ENCODE data around the gene RNF166.
"Not testable (repeated sequence)": the region's sequence is repeated elsewhere in the genome, so short reads cannot be mapped to it uniquely, and the experiment has no call there.

Gene RNF166

GRCh38 chr16:88669980-88670379 lies 36.2 kb downstream of the RNF166 start:
- no peak for DNase-seq

GRCh38 chr16:88669493-88669892 lies 36.7 kb downstream of the RNF166 start:
- DNase-seq = not testable (repeated sequence)

- DNase-seq = no peak
Measured at GRCh38 chr16:88667461-88667860, 38.7 kb downstream of the RNF166 start.

- no peak for DNase-seq
Measured at GRCh38 chr16:88665570-88665969, 40.6 kb downstream of the RNF166 start.

GRCh38 chr16:88665148-88665547 lies 41.1 kb downstream of the RNF166 start:
- DNase-seq = no peak

GRCh38 chr16:88662843-88663606 lies 43.2 kb downstream of the RNF166 start, which contains the start of gene MVD:
MVD (minus strand) TSS chr16:88663091; CDS start chr16:88663080, 11 bp downstream.
- peak; percentile 79 to 91 (median 86) for DNase-seq

DNA sequence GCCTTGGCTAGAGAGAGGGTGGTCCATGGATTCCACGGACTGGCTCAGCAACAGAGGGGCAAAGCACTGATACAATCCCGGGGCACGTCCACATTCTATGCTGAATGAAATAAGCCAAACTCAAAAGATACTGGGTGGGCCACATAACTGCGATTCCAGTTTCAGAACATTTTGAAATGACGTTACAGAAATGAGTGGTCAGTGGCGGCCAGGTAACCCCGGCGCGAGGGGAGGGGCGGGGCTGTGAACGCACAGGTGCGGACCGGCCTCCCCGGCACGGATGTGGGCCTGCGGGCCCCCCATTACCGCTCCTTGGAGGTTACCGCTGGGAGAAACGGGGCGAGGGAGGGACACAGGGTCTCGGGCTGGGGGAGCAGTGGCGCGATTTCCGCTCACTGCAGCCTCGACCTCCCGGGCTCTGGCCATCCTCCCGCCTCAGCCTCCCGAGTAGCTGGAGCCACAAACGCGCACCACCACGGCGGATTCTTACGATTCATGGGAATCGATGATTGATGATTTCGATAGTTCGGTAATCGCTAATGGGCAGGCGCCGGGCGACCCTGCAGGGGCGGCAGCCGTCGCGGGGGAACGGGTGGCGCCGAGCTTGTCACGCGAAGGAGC lies 43.9 kb downstream of the RNF166 start:
- DNase-seq = no peak

DNA sequence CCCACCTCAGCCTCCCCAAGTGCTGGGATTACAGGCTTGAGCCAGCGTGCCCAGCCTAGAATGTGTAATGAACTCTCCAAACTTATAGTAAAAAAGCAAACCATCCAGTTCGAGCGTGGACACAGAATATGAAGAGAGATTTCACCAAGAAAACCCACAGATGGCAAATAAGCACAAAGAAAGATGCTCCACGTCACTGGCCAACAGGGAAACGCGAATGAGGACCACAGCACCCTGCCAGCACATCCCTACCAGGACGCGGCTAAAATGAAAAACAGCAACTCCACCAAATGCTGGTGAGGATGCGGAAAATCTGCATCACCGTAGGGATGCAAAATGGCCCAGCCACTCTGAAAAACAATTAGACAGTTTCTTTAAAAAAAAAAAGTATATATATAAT lies 44.7 kb downstream of the RNF166 start:
- no peak for DNase-seq

GRCh38 chr16:88659160-88659559 lies 47.0 kb downstream of the RNF166 start:
- DNase-seq = no peak

DNA sequence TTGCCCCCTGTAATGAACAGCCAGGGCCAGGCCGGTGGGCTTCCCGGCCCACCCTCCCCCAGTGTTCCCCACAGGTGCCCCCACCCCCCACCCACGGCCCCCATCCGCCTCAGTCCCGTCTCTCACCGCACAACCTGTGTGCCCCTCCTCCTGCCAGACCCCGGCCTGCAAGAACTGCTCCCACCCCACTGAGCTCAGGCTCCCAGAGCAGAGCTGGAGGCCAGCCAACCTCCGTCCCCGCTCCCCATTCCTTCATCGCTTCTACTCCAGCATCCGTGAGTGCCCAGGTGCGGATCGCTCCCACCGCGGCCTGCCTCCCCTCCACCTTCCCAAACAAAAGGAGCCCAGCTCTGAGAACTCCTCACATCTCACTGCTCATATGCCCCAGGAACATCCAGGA lies 47.5 kb downstream of the RNF166 start:
- no peak for DNase-seq

DNA sequence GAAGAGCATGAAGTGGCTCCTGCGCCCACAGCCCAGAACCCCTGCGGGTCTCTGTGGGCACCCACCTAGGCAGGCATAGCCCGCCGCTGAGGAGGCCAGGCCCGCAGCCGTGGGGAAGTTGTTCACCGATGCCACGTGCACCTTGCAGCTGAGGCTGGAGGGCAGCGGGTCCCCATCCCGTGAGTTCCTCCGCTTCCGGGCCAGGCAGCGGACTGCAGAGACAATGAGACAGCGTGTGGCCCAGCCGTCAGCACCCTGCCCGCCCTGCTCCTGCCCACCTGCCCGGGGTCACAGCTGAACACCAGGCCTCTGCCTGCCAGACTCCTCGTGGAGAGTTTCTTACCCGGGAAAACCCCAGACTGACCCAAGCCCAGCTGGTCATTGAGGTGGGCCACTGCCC lies 48.8 kb downstream of the RNF166 start:
- no peak for DNase-seq

- no peak for DNase-seq
Measured at GRCh38 chr16:88656291-88656980, 49.8 kb downstream of the RNF166 start.

- no peak for DNase-seq
Measured at GRCh38 chr16:88655733-88656281, 50.4 kb downstream of the RNF166 start.

DNA sequence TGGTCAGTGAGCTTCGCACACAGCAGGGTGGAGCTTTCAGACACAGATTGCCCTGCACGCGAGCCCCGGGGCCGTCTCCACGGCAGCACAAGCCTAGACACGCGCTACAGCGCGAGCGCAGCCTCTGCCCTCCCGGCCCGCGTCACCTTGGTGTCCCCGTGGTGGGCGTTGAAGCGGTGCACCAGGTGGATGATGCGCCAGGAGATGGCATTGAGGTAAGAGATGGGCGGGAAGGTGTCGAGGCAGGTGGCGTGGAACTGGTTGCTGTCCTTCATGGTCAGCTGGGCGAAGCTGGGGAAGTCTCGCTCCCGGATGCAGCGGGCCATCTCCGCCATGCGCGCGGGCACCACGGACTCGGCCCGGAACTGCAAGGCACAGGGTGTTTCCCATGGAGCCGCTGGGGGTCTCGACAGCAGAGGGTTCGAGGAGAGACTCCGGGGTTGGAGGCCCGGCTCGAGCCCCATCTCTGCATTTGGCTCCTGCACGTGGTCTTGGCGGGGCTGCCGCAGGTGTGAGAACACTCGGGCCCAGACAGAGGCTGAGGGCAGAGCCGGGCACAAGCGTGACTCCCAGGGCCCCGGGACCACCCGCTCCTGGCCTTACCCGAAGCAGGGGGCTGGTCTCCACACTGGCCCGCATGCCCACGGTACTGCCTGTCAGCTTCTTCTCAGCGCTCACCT lies 51.0 kb downstream of the RNF166 start:
- no peak for DNase-seq

GRCh38 chr16:88654363-88655052 lies 51.7 kb downstream of the RNF166 start:
- DNase-seq = no peak

GRCh38 chr16:88653596-88654362 lies 52.4 kb downstream of the RNF166 start:
- no peak for DNase-seq

DNA sequence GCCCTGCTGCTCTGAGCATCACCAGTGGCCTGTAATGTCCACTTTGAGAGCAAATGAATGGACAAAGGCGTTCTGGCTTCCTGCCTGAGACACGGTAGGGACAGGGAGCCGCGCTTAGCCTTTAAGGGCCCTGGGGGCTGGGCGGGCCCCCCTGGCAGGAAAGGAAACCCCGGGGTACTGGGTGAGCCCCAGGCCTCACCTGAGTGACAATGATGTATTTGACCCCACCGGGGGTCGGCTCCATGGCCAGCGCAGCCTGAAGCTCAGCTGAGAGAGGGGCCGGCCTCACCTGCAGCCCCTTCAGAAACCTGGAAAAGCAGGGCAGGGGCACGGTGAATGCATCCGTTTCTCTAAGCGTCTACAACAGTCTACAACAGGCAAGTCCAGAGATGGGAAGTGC lies 53.1 kb downstream of the RNF166 start:
- DNase-seq = no peak

DNA sequence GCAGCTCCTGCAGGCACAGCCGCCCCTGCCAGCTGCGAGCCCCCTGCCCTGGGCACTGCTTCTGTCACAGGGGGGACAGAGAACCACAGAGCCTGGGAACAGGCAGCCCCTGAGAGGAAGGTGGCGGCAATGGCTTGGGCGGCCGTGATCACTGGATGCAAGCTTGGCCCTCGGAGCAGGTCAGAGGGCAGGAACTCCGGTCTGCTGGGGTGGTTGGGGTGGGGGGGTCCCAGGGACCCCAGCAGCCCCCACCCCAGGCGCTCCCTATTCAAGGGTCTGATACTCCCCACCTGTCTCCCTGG lies 53.5 kb downstream of the RNF166 start:
- DNase-seq = no peak

DNA sequence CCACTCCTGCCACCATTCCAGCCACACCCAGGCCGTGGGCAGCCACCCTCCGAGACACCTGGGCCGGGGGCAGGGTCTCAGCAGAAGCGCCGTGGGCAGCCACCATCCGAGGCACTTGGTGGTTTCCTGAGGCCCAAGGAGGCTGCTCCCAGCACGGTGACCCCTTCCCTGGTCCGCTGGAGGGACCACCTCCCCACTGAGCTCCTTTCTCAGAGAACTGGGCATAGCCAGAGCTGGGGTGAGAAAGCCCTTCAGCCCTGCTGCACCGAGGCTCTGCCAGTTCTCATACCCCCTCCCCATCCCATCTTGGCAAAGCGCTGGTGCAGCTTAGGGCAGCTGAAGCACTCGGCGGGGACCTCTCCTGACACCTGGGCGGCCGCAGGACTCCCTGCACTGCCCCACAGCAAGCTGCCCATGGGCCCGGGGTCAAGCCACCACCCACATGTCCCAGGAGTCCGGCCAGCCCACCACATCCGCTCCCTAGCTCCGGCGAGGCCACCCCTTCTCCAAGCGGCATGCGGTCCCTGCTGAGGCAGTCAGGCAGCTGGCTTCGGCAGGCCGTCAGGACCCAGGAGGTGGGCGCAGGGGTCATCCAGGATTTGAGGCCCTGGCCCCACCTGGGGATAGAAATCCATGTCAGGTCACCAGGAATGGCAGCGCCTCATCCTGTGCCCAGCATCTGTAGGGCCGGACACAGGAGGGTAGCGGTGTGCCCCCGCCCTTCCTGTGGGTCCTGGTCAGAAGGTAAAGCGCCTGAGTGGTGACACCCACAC lies 54.0 kb downstream of the RNF166 start:
- DNase-seq = no peak

DNA sequence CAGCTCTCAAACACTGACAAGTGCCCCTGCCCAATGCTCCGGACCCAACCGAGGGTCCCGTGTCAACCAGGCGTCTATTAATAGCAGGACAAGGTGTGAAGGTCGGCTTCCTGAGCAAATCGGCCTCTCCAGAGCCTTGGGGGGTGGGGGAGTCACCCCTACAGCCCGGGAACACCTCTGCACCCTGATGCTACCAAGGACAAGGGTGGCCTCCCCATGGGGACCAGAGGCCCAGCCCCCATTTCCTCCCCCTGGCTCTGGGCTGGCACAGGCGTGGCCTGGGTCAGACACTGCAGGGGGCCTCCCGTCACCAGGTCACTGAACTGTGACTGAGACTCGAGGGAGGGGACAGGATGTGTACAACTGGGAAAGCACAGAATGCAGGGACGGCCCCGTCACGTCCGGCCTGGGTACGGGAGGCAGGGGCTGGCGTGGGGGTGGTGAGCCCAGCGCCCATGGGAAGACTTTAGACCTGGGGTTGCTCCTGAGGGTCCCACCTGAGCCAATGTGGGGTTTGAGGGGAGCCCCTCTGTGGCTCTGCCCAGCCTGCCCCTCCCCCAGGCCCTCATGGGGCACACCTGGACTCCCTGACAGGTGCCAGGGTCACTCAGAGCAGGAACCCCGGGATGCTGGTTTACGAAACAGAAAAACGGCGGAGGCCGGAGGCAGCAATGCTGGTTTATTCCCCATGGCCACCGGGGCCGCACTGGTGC lies 54.8 kb downstream of the RNF166 start:
- DNase-seq = peak in 2 of 4 experiments; percentile 35 to 43

Data from activated naive CD4-positive, alpha-beta T cell (primary cell).